ENCODE results near the gene TBKBP1. TPM values are rescaled to one million over a fixed set of nuclear protein-coding genes. Genes with fewer than 3 reads are reported as not detected.
A peak's percentile ranks its signal among the peaks of the same experiment; 100 is the strongest.
"Not testable (repeated sequence)": the region's sequence is repeated elsewhere in the genome, so short reads cannot be mapped to it uniquely, and the experiment has no call there.

Gene TBKBP1
- total and polyA plus RNA-seq, 9 of the 15 experiments (the other 6 are each of a cell fraction or from before 2014, with no cell fraction given), result 0.03 to 15.6 (median 6.8) TPM

- H3K4me2 ChIP-seq (ENCODE audit: insufficient read depth, low read length); POLR2A ChIA-PET; BruUV-seq (replicated peaks); H2AFZ ChIP-seq (ENCODE audit: low read depth, low read length); FAIRE-seq; H3K9ac ChIP-seq (ENCODE audit: insufficient read depth in 1 of 2, low read depth in 2 of 2, low read length in 2 of 2); ATAC-seq; H3K79me2 ChIP-seq (ENCODE audit: control insufficient read depth, insufficient read depth, low read length); H3K9me3 ChIP-seq (replicated peaks; ENCODE audit: control insufficient read depth, insufficient read depth, low read depth, low read length); H3K27ac ChIP-seq (ENCODE audit: extremely low read depth, low read depth, low read length); H3K4me1 ChIP-seq (replicated peaks in 1 of 2; ENCODE audit: control insufficient read depth in 2 of 2, insufficient read depth in 2 of 2, low read length in 2 of 2); H4K20me1 ChIP-seq (replicated peaks; ENCODE audit: control insufficient read depth, insufficient read depth, low read length); H3K36me3 ChIP-seq (ENCODE audit: control insufficient read depth, insufficient read depth, low read length); CTCF ChIA-PET (ENCODE audit: low intra/inter-chr PET ratio); DNase-seq (ENCODE audit: extremely low read depth in 1 of 4, low spot score in 3 of 4); intact Hi-C loops (cut with micrococcal nuclease); H3K4me3 ChIP-seq; H3K9me1 ChIP-seq (ENCODE audit: control insufficient read depth, insufficient read depth, low read length); in situ Hi-C loops (cut with MboI): not testable (repeated sequence)
- peaks cover 12 to 50% of the 10 kb centered on the region in 2 experiments; a peak in 4 of 5 replicates for H3K27me3 ChIP-seq (ENCODE audit: control insufficient read depth in 2 of 2, insufficient read depth in 2 of 2, low read length in 2 of 2)
- WGBS (ENCODE audit: insufficient coverage, low coverage, missing lambda C conversion rate), result 19% methylated on average over 12 of the region's 12 CpGs
Measured at GRCh38 chr17:47739945-47740344, 46.0 kb downstream of the TBKBP1 start.

DNA sequence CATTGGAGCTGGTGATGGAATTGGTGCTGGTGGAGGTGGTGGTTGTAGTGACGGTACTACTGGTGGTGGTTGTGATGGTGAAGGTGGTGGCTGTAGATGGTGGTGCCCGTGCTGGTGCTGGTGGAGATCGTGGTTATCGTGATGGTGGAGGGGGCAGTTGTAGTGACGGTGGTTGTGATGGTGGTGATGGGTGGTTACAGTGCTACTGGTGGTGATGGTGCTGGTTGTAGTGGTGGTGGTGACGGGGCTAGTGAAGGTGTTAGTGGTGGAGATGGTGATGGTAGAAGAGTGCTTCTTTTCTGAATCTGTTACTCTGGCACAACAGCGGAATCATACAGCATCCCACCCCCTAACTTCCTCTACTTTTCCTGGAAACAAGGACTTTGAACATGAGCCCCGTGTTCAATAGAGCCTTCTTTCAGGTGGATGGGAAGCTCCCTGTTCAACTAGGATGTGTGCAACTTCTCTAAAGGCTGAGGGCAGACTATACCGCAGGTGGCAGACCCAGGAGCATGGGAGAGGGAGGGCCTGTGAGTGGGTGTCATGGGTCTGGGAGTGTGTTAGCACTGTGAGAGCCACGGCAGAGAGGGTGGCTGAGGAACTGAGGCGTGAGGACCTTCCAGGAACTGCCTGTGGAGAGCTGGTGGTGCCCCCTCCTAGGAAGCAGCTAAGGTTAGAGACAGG, 47.3 kb downstream of the TBKBP1 start:
- no peak overlapping the region for H3K27ac ChIP-seq (ENCODE audit: extremely low read depth, low read depth, low read length)
- BruUV-seq (replicated peaks), result no TSS peak
- FAIRE-seq, result no peak
- in situ Hi-C loops (cut with MboI), result no loop called here
- H3K4me2 ChIP-seq (ENCODE audit: insufficient read depth, low read length), result no peak overlapping the region
- intact Hi-C loops (cut with micrococcal nuclease), result no loop called here
- no peaks in the 10 kb centered on the region for H3K79me2 ChIP-seq (ENCODE audit: control insufficient read depth, insufficient read depth, low read length)
- no peak for ATAC-seq
- WGBS (ENCODE audit: insufficient coverage, low coverage, missing lambda C conversion rate), result 3% methylated on average over 11 of the region's 11 CpGs
- H3K4me1 ChIP-seq (replicated peaks in 1 of 2; ENCODE audit: control insufficient read depth in 2 of 2, insufficient read depth in 2 of 2, low read length in 2 of 2), result peaks cover 13 to 15% of the 10 kb centered on the region in 2 experiments; a peak in 4 of 5 replicates
- no peak overlapping the region for H2AFZ ChIP-seq (ENCODE audit: low read depth, low read length)
- no peaks in the 10 kb centered on the region for H3K9me3 ChIP-seq (replicated peaks; ENCODE audit: control insufficient read depth, insufficient read depth, low read depth, low read length)
- CTCF ChIA-PET (ENCODE audit: low intra/inter-chr PET ratio), result interaction anchor here (1.7 kb wide), 1 partner anchor 43 kb away, joined by 6 read pairs; no protein-coding TSS in a partner anchor
- POLR2A ChIA-PET, result interaction anchor here (0.6 to 0.7 kb wide), 2 partner anchors 39 to 46 kb away, joined by 3 to 6 read pairs; no protein-coding TSS in a partner anchor
- no peaks in the 10 kb centered on the region for H3K9me1 ChIP-seq (ENCODE audit: control insufficient read depth, insufficient read depth, low read length)
- peaks cover 12 to 52% of the 10 kb centered on the region in 2 experiments; a peak in 4 of 5 replicates for H3K27me3 ChIP-seq (ENCODE audit: control insufficient read depth in 2 of 2, insufficient read depth in 2 of 2, low read length in 2 of 2)
- no peak overlapping the region for H3K9ac ChIP-seq (ENCODE audit: insufficient read depth in 1 of 2, low read depth in 2 of 2, low read length in 2 of 2)
- peak in 2 of 4 experiments; percentile 3 to 6 for DNase-seq (ENCODE audit: extremely low read depth in 1 of 4, low spot score in 3 of 4)
- TF ChIP-seq, protein P1, sequence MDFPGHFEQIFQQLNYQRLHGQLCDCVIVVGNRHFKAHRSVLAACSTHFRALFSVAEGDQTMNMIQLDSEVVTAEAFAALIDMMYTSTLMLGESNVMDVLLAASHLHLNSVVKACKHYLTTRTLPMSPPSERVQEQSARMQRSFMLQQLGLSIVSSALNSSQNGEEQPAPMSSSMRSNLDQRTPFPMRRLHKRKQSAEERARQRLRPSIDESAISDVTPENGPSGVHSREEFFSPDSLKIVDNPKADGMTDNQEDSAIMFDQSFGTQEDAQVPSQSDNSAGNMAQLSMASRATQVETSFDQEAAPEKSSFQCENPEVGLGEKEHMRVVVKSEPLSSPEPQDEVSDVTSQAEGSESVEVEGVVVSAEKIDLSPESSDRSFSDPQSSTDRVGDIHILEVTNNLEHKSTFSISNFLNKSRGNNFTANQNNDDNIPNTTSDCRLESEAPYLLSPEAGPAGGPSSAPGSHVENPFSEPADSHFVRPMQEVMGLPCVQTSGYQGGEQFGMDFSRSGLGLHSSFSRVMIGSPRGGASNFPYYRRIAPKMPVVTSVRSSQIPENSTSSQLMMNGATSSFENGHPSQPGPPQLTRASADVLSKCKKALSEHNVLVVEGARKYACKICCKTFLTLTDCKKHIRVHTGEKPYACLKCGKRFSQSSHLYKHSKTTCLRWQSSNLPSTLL (IDR thresholded peaks at IDR 0.05), result 0 out of 2 replicates have a peak, but pooled peaks have one; percentile 39
- TF ChIP-seq HMBOX1 (IDR thresholded peaks at IDR 0.05), result 0 out of 2 replicates have a peak, but pooled peaks have one; percentile 16
- peak; percentile 72 for TF ChIP-seq MCM3 (IDR thresholded peaks at IDR 0.05)
- no peak for TF ChIP-seq ZKSCAN8 (CRISPR knock-in tag; IDR thresholded peaks at IDR 0.05)
- TF ChIP-seq EHMT2 (IDR thresholded peaks at IDR 0.05), result peak; percentile 49; the same call in 1 of the 2 replicates
- TF ChIP-seq CHCHD3 (CRISPR knock-in tag; IDR thresholded peaks at IDR 0.05), result no peak
- peak; percentile 26; the same call in 1 of the 2 replicates for TF ChIP-seq TSC22D4 (tag; IDR thresholded peaks at IDR 0.05)
- H3K36me3 ChIP-seq (ENCODE audit: control insufficient read depth, insufficient read depth, low read length), result no peaks in the 10 kb centered on the region
- no peaks in the 10 kb centered on the region for H4K20me1 ChIP-seq (replicated peaks; ENCODE audit: control insufficient read depth, insufficient read depth, low read length)
- H3K4me3 ChIP-seq, result no peak overlapping the region
